ENCODE measurements around the gene ADARB1. TPM values are rescaled to one million over a fixed set of nuclear protein-coding genes. Genes with fewer than 3 reads are reported as not detected.

ADARB1 gene
- total and polyA plus RNA-seq, 9 of the 15 experiments (the other 6 are each of a cell fraction or from before 2014, with no cell fraction given) = 6.7 to 16.0 (median 8.3) TPM

DNA sequence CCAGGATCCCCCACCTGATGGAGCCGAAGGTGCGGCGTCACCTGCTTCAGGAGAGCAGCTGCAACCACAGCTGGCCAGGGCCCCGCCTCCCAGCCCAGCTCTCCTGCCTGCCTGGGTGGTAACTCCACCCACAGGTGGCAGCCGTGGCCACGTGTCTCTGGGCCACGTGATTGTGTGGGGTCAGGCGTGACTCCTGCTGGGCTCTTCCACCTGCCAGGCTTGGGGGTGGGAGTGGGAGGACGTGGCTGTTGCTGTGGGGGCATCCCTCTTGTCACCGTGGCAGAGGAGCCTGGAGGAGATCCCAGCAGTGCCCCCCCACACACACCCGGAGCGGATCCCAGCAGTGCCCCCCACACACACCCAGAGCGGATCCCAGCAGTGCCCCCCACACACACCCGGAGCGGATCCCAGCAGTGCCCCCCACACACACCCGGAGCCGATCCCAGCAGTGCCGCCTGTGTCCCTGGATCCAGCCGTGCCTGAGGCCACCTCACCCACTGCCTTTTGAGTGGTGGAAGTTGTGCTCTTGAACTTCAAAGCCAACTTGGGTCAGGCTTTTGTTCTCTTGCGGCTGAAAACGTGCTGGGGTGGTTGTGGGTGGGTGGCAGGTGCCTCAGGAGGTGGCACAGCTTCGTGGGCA is 181.1 kb downstream of the ADARB1 start:
- no TSS peak for BruUV-seq (replicated peaks)
- Histone ChIP-seq H3K9me1 (ENCODE audit: control insufficient read depth, insufficient read depth, low read length) (no peaks in the 10 kb centered on the region), H3K36me3 (ENCODE audit: control insufficient read depth, insufficient read depth, low read length) (no peaks in the 10 kb centered on the region), H3K79me2 (ENCODE audit: control insufficient read depth, insufficient read depth, low read length) (no peaks in the 10 kb centered on the region), H3K9me3 (replicated peaks; ENCODE audit: control insufficient read depth, insufficient read depth, low read depth, low read length) (0 out of 2 replicates have a peak, but pooled peaks cover 2% of the 10 kb centered on the region), H3K9ac (ENCODE audit: insufficient read depth in 1 of 2, low read depth in 2 of 2, low read length in 2 of 2) (0 out of 4 replicates have a peak overlapping the region, but pooled peaks of 1 of the 2 experiments have one; percentile 32), H3K4me1 (replicated peaks in 1 of 2; ENCODE audit: control insufficient read depth in 2 of 2, insufficient read depth in 2 of 2, low read length in 2 of 2) (peaks cover 23 to 48% of the 10 kb centered on the region in 2 experiments), H2AFZ (ENCODE audit: low read depth, low read length) (peak overlapping the region; percentile 46; the same call in 1 of the 2 replicates), H3K27ac (ENCODE audit: extremely low read depth, low read depth, low read length) (no peak overlapping the region), H3K4me3 (no peak overlapping the region), H4K20me1 (replicated peaks; ENCODE audit: control insufficient read depth, insufficient read depth, low read length) (peaks cover 24% of the 10 kb centered on the region; the same call in 1 of the 2 replicates), H3K4me2 (ENCODE audit: insufficient read depth, low read length) (peak overlapping the region; percentile 2; the same call in 1 of the 2 replicates), H3K27me3 (ENCODE audit: control insufficient read depth in 2 of 2, insufficient read depth in 2 of 2, low read length in 2 of 2) (peaks cover 30 to 69% of the 10 kb centered on the region in 2 experiments; a peak in 4 of 5 replicates)
- ATAC-seq = peak; percentile 45
- DNase-seq (ENCODE audit: extremely low read depth in 1 of 4, low spot score in 3 of 4) = peak; percentile 59 to 85 (median 74)
- WGBS (ENCODE audit: insufficient coverage, low coverage, missing lambda C conversion rate) = 28% methylated on average over 14 of the region's 22 CpGs
- in situ Hi-C loops (cut with MboI) = no loop called here
- POLR2A ChIA-PET = interaction anchor here (0.9 kb wide), 1 partner anchor 73 kb away, joined by 3 read pairs; no protein-coding TSS in a partner anchor
- FAIRE-seq = no peak
- CTCF ChIA-PET (ENCODE audit: low intra/inter-chr PET ratio) = no interaction called here
- intact Hi-C loops (cut with micrococcal nuclease) = no loop called here
- TF ChIP-seq, protein P1, sequence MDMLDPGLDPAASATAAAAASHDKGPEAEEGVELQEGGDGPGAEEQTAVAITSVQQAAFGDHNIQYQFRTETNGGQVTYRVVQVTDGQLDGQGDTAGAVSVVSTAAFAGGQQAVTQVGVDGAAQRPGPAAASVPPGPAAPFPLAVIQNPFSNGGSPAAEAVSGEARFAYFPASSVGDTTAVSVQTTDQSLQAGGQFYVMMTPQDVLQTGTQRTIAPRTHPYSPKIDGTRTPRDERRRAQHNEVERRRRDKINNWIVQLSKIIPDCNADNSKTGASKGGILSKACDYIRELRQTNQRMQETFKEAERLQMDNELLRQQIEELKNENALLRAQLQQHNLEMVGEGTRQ (CRISPR knock-in tag; IDR thresholded peaks at IDR 0.05) = peak; percentile 92
- TF ChIP-seq TRIM24 (IDR thresholded peaks at IDR 0.05) (peak; percentile 33 to 49; a peak in 1 of 4 replicates), ZNF644 (tag; IDR thresholded peaks at IDR 0.05; ENCODE audit: low read depth) (no peak), ZNF12 (CRISPR knock-in tag; IDR thresholded peaks at IDR 0.05) (0 out of 2 replicates have a peak, but pooled peaks have one; percentile 23), MXI1 (IDR thresholded peaks at IDR 0.05; ENCODE audit: low read depth, low read length) (no peak), CTBP1 (IDR thresholded peaks at IDR 0.05; ENCODE audit: borderline replicate concordance) (peak; percentile 27; the same call in 1 of the 2 replicates), CBFA2T2 (conservative IDR thresholded peaks at IDR 0.05) (peak; percentile 80), CXXC5 (CRISPR knock-in tag; IDR thresholded peaks at IDR 0.05) (peak; percentile 32), KDM5B (IDR thresholded peaks at IDR 0.05; ENCODE audit: insufficient replicate concordance, low read depth, low read length) (no peak), NFIC (IDR thresholded peaks at IDR 0.05) (0 out of 2 replicates have a peak, but pooled peaks have one; percentile 4)
- TF ChIP-seq, protein P2, sequence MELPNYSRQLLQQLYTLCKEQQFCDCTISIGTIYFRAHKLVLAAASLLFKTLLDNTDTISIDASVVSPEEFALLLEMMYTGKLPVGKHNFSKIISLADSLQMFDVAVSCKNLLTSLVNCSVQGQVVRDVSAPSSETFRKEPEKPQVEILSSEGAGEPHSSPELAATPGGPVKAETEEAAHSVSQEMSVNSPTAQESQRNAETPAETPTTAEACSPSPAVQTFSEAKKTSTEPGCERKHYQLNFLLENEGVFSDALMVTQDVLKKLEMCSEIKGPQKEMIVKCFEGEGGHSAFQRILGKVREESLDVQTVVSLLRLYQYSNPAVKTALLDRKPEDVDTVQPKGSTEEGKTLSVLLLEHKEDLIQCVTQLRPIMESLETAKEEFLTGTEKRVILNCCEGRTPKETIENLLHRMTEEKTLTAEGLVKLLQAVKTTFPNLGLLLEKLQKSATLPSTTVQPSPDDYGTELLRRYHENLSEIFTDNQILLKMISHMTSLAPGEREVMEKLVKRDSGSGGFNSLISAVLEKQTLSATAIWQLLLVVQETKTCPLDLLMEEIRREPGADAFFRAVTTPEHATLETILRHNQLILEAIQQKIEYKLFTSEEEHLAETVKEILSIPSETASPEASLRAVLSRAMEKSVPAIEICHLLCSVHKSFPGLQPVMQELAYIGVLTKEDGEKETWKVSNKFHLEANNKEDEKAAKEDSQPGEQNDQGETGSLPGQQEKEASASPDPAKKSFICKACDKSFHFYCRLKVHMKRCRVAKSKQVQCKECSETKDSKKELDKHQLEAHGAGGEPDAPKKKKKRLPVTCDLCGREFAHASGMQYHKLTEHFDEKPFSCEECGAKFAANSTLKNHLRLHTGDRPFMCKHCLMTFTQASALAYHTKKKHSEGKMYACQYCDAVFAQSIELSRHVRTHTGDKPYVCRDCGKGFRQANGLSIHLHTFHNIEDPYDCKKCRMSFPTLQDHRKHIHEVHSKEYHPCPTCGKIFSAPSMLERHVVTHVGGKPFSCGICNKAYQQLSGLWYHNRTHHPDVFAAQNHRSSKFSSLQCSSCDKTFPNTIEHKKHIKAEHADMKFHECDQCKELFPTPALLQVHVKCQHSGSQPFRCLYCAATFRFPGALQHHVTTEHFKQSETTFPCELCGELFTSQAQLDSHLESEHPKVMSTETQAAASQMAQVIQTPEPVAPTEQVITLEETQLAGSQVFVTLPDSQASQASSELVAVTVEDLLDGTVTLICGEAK (IDR thresholded peaks at IDR 0.05) = no peak
- TF ChIP-seq, protein P2 (CRISPR knock-in tag; IDR thresholded peaks at IDR 0.05) = no peak

Data from K562 (cell line).